HEK293 (cell line): Measurements from ENCODE around the gene PDLIM5.

ENCODE experiments used
- CTCF ChIA-PET: fragments of 350-600 bp; formaldehyde crosslinking; extraction: SDS; loops from one replicate; lab custom pipeline; 2021; ENCODE audit warnings: antibody characterized with exemption; lab: Yijun Ruan, JAX
- POLR2A ChIA-PET: fragments of 300-600 bp; formaldehyde crosslinking; extraction: SDS; loops from one replicate; lab custom pipeline; 2020; ENCODE audit warnings: antibody characterized with exemption, inconsistent platforms; lab: Yijun Ruan, JAX
- H3K27ac ChIP-seq: fragments of 200-500 bp; sonication (Bioruptor generic); 2 replicates; pipeline ENCODE4 v1.5.1; 2014; ENCODE audit warnings: low read depth, low read length, control low read depth, inconsistent platforms; ENCODE audit errors: extremely low read depth
- H3K36me3 ChIP-seq, 2 experiments: fragments of 200-500 bp in 1 of 2; sonication (Bioruptor generic) in 1 of 2; 1 replicate in 1 of 2; 2 replicates in 1 of 2; pipeline ENCODE4 v1.5.1; 2014 to 2017; ENCODE audit warnings: inconsistent platforms in 2 of 2, low read length in 2 of 2; ENCODE audit not compliant: control insufficient read depth in 2 of 2, insufficient read depth in 1 of 2
- H3K4me1 ChIP-seq: fragments of 200-500 bp; sonication (Bioruptor generic); 2 replicates; pipeline ENCODE4 v1.5.1; 2014; ENCODE audit warnings: mild to moderate bottlenecking, low read length, inconsistent platforms; ENCODE audit not compliant: control insufficient read depth, insufficient read depth
- H3K4me3 ChIP-seq: 2 replicates; pipeline ENCODE4 v1.5.1; 2011; ENCODE audit warnings: low read depth, mild to moderate bottlenecking, control low read depth, low read length, moderate library complexity
- H3K9me3 ChIP-seq: fragments of 200-500 bp; sonication (Bioruptor generic); 2 replicates; pipeline ENCODE4 v1.5.1; 2014; ENCODE audit warnings: low read depth, low read length, inconsistent platforms; ENCODE audit not compliant: control insufficient read depth, insufficient read depth
- GLI4 ChIP-seq: fragments of 450-650 bp; formaldehyde crosslinking; IDR thresholded peaks from 2 replicates; pipeline ENCODE4 v1.5.1; 2016; ENCODE audit warnings: missing biosample characterization, missing genetic modification characterization
- HOXD13 ChIP-seq: sonication (generic); formaldehyde crosslinking; IDR thresholded peaks from 2 replicates; pipeline ENCODE4 v1.8.0; 2022; ENCODE audit warnings: missing genetic modification reagents, borderline replicate concordance
- MEIS1 ChIP-seq: sonication (generic); formaldehyde crosslinking; IDR thresholded peaks from 2 replicates; pipeline ENCODE4 v1.8.1; 2022; ENCODE audit warnings: missing genetic modification reagents, mild to moderate bottlenecking, borderline replicate concordance
- MZF1 ChIP-seq: fragments of 450-650 bp; formaldehyde crosslinking; IDR thresholded peaks from 2 replicates; pipeline ENCODE4 v1.5.1; 2017; ENCODE audit warnings: missing biosample characterization, missing genetic modification characterization, borderline replicate concordance
- RBAK ChIP-seq: fragments of 450-650 bp; formaldehyde crosslinking; IDR thresholded peaks from 2 replicates; pipeline ENCODE4 v1.5.1; 2016; ENCODE audit warnings: missing biosample characterization, missing genetic modification characterization
- ZNF140 ChIP-seq: fragments of 450-650 bp; formaldehyde crosslinking; IDR thresholded peaks from 2 replicates; pipeline ENCODE4 v1.5.1; 2016; ENCODE audit warnings: missing biosample characterization, missing genetic modification characterization
- ZNF19 ChIP-seq: fragments of 450-650 bp; formaldehyde crosslinking; IDR thresholded peaks from 2 replicates; pipeline ENCODE4; 2016; ENCODE audit warnings: missing biosample characterization, missing genetic modification characterization, low read depth
- ZNF404 ChIP-seq: fragments of 450-650 bp; formaldehyde crosslinking; IDR thresholded peaks from 2 replicates; pipeline ENCODE4 v1.5.1; 2017; ENCODE audit warnings: missing biosample characterization, missing genetic modification characterization
- ZNF501 ChIP-seq: fragments of 450-650 bp; formaldehyde crosslinking; IDR thresholded peaks from 2 replicates; pipeline ENCODE4 v1.5.1; 2016; ENCODE audit warnings: missing biosample characterization, missing genetic modification characterization
- ZNF513 ChIP-seq: fragments of 450-650 bp; IDR thresholded peaks from 2 replicates; pipeline ENCODE4 v1.5.1; 2018; ENCODE audit warnings: missing biosample characterization, missing genetic modification characterization
- ZNF518A ChIP-seq: fragments of 450-650 bp; formaldehyde crosslinking; conservative IDR thresholded peaks from 2 replicates; pipeline ENCODE4 v1.5.1; 2016; ENCODE audit warnings: low read depth, missing biosample characterization, missing genetic modification characterization
- ZNF558 ChIP-seq: fragments of 450-650 bp; formaldehyde crosslinking; IDR thresholded peaks from 2 replicates; pipeline ENCODE4 v1.5.1; 2016; ENCODE audit warnings: missing biosample characterization, missing genetic modification characterization
- ZNF585B ChIP-seq: fragments of 450-650 bp; formaldehyde crosslinking; IDR thresholded peaks from 2 replicates; pipeline ENCODE4 v1.5.1; 2016; ENCODE audit warnings: missing biosample characterization, missing genetic modification characterization
- ZNF600 ChIP-seq: fragments of 450-650 bp; formaldehyde crosslinking; IDR thresholded peaks from 2 replicates; pipeline ENCODE4 v1.5.1; 2016; ENCODE audit warnings: missing biosample characterization, missing genetic modification characterization
- ZNF704 ChIP-seq: fragments of 450-650 bp; formaldehyde crosslinking; IDR thresholded peaks from 2 replicates; pipeline ENCODE4 v1.5.1; 2016; ENCODE audit warnings: missing biosample characterization, missing genetic modification characterization
- ZNF777 ChIP-seq: fragments of 450-650 bp; formaldehyde crosslinking; IDR thresholded peaks from 2 replicates; pipeline ENCODE4 v1.5.1; 2017; ENCODE audit warnings: missing biosample characterization, missing genetic modification characterization, borderline replicate concordance

The PDLIM5 gene

GRCh38 chr4:94466923-94467322, 15.2 kb downstream of the PDLIM5 start (continued):
- TF ChIP-seq ZNF140: no peak

- CTCF ChIA-PET: no interaction called here
These were observed 16.5 kb downstream of the PDLIM5 start for GRCh38 chr4:94468093-94468769.

GRCh38 chr4:94469221-94469784, 17.6 kb downstream of the PDLIM5 start:
- ChIA-PET POLR2A (no interaction called here), CTCF (interaction anchor here (0.9 kb wide), 1 partner anchor 9 kb away, joined by 3 read pairs; no protein-coding TSS in a partner anchor)
- Histone ChIP-seq H3K27ac (no peak overlapping the region), H3K9me3 (no peaks in the 10 kb centered on the region), H3K36me3 (no peaks in the 10 kb centered on the region), H3K4me1 (no peaks in the 10 kb centered on the region), H3K4me3 (no peak overlapping the region)
- TF ChIP-seq ZNF404: no peak
- peak; percentile 87; the same call in 1 of the 2 replicates for TF ChIP-seq MZF1 (tag by site-specific recombination)

More at GRCh38 chr4:94468093-94468769, 16.5 kb downstream of the PDLIM5 start:
- Histone ChIP-seq H3K27ac (no peak overlapping the region), H3K4me1 (no peaks in the 10 kb centered on the region), H3K9me3 (no peaks in the 10 kb centered on the region), H3K4me3 (no peak overlapping the region), H3K36me3 (no peaks in the 10 kb centered on the region)
- POLR2A ChIA-PET: no interaction called here
- TF ChIP-seq ZNF501 (tag by site-specific recombination): no peak

GRCh38 chr4:94470132-94470531, 18.4 kb downstream of the PDLIM5 start:
- H3K27ac ChIP-seq: no peak overlapping the region
- TF ChIP-seq RBAK (tag by site-specific recombination) (no peak), ZNF600 (tag by site-specific recombination) (no peak), MEIS1 (no peak), GLI4 (tag by site-specific recombination) (no peak), ZNF19 (no peak), HOXD13 (no peak), ZNF585B (no peak), ZNF501 (tag by site-specific recombination) (no peak), ZNF513 (tag by site-specific recombination) (no peak), ZNF558 (tag by site-specific recombination) (no peak), ZNF518A (tag by site-specific recombination) (no peak), ZNF777 (tag by site-specific recombination) (no peak), ZNF704 (tag by site-specific recombination) (no peak)
- CTCF ChIA-PET: interaction anchor here (1.1 kb wide), 1 partner anchor 63 kb away, joined by 4 read pairs; no protein-coding TSS in a partner anchor

More at GRCh38 chr4:94470132-94470531, 18.4 kb downstream of the PDLIM5 start:
- no peaks in the 10 kb centered on the region for H3K4me1 ChIP-seq
- POLR2A ChIA-PET: no interaction called here
- no peaks in the 10 kb centered on the region for H3K36me3 ChIP-seq
- H3K4me3 ChIP-seq: no peak overlapping the region
- no peaks in the 10 kb centered on the region for H3K9me3 ChIP-seq
